GM18499 (cell line): Measurements from ENCODE around the gene ENTREP3.

Experiments
- ATAC-seq: cut with Tn5 transposase; IDR thresholded peaks from one replicate; pipeline ENCODE4 v1.9.1; 2021; ENCODE audit warnings: moderate number of reproducible peaks; ENCODE audit not compliant: insufficient read depth, unreplicated experiment

ENTREP3 gene

DNA sequence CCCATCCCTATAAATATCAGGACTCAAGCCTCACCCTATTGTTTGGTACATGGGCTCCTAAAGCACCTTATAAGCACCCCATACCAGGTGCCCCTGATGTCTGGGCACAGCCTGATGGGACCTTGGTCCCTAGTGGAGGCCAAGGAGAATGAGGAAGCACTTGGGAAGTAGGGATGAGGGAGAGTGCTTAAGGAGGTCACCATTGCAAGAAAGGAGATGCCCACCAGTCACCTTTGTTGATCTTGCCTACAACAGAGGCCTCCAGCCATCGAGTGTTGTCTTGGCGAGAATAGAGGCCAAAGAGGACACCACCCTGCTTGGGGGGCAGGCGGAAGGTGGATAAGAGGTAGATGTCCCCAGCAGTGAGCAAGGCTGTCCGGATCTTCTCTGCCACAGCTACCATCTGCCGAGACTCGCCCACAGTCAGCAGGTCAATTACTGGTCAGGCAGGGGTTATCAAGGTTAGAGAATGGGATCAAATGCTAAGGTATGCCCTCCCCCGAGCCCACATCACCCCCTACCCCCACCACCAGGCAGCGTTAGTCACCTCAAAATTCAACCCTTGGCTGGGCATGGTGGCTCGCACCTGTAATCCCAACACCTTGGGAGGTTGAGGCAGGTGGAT is 49.2 kb downstream of the ENTREP3 start:
- no peak for ATAC-seq

GRCh38 chr1:155205035-155205434 is 50.2 kb downstream of the ENTREP3 start:
- ATAC-seq: no peak

DNA sequence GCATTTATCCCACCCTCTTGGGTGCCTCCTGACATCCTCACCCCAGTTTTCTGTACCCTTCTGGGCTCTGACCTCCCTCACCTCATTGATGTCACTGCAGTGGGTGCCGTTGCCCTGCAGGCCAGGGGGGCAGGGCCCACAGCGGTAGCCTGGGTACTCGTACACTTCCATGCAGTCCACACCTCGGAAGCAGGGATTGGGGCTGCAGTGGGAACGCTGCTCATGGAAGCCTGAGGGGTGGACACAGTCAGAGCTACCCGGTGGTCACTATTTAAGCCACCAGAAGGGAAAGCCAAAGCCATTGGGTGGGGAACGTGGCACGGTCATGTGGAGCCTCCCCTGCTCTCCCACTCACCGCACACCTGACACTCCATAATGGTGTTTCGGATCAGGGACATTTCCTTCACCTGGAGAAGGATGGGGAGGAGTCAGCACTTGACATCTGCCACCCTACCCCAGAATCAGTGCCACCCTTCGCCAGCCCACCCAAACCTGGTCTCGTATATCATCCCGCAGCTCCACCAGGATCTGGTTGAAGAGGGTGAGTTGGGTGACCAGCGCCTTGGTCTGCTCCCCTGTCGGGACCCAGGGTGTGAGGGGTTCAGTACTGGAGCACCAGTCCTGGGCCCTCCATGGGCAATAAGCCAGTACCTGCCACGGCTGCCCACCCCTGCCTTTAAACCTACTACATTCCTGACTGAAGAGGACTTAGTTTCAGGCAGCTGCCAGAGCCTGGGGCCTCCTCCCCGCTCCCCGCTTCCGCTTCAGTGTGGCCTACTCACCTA is 52.4 kb downstream of the ENTREP3 start:
- no peak for ATAC-seq

DNA sequence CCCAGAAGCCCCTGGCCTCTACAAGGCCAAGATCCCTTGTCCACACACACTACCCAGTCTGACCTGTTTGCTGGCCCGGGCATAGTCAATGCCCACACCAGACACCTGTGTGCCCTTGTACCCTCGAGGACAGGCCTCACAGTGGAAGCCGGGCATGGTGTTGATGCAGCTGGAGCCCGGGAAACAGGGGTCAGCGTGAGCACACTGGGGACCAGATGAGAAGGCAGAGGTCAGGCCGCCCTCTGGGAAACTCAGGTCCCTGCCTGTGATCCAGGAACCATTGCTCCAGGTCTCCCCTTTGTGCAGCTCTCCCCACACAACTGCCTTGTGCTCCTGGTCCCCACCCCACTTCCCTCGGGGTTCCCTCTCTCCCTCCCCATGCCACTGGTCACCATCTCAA is 53.1 kb downstream of the ENTREP3 start:
- ATAC-seq: no peak

GRCh38 chr1:155200920-155201319 is 54.4 kb downstream of the ENTREP3 start:
- no peak for ATAC-seq

DNA sequence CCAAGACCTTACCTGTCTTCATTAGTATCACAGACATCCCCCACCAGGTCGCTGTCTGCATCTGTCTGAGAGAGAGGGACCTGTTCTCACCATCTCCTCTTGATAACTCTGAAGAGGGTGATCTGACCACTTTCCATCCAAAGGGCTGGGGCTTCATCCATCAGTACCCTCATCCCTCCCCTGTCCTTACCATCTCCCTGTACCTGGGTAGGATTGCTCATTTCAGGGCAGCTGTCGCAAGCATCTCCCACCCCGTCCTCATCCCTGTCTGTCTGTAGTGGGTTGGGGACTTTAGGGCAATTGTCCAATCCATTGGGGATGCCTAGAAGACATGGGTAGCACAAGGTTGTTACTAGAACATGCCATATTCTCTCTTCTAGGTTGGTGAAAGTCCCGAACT is 55.5 kb downstream of the ENTREP3 start:
- no peak for ATAC-seq

- no peak for ATAC-seq
Observed at GRCh38 chr1:155198547-155198906, 56.8 kb downstream of the ENTREP3 start.

GRCh38 chr1:155197901-155198546 is 57.3 kb downstream of the ENTREP3 start:
- no peak for ATAC-seq
